A204.1 (cell line): Measurements from ENCODE around the gene ERCC3.
"Not testable (repeated sequence)": the region's sequence is repeated elsewhere in the genome, so short reads cannot be mapped to it uniquely, and the experiment has no call there.

Experiments
- FAIRE-seq: peaks from 2 replicates; lab custom pipeline; 2012; peaks lifted over from hg19 to GRCh38; lab: Jason Lieb, UNC

The ERCC3 gene

GRCh38 chr2:127278959-127279358 lies 15.0 kb downstream of the ERCC3 start:
- no peak for FAIRE-seq

GRCh38 chr2:127277028-127277427 lies 16.9 kb downstream of the ERCC3 start:
- FAIRE-seq, result no peak

- FAIRE-seq, result no peak
Measured at GRCh38 chr2:127275789-127276188, 18.2 kb downstream of the ERCC3 start.

- no peak for FAIRE-seq
Measured at GRCh38 chr2:127275356-127275755, 18.6 kb downstream of the ERCC3 start.

- FAIRE-seq, result no peak
Measured at GRCh38 chr2:127270663-127271062, 23.3 kb downstream of the ERCC3 start.

- no peak for FAIRE-seq
Measured at GRCh38 chr2:127261804-127262406, 32.0 kb downstream of the ERCC3 start.

- FAIRE-seq, result no peak
Measured at GRCh38 chr2:127259355-127259754, 34.6 kb downstream of the ERCC3 start.

GRCh38 chr2:127256866-127257265 lies 37.1 kb downstream of the ERCC3 start:
- no peak for FAIRE-seq

GRCh38 chr2:127256381-127256780 lies 37.6 kb downstream of the ERCC3 start:
- FAIRE-seq, result no peak

GRCh38 chr2:127255721-127256120 lies 38.2 kb downstream of the ERCC3 start:
- FAIRE-seq, result no peak

- FAIRE-seq, result no peak
Measured at GRCh38 chr2:127255146-127255545, 38.8 kb downstream of the ERCC3 start.

- no peak for FAIRE-seq
Measured at GRCh38 chr2:127254386-127254981, 39.5 kb downstream of the ERCC3 start.

- FAIRE-seq, result not testable (repeated sequence)
Measured at GRCh38 chr2:127241184-127241583, 52.8 kb downstream of the ERCC3 start.

- no peak for FAIRE-seq
Measured at GRCh38 chr2:127239395-127239794, 54.5 kb downstream of the ERCC3 start.

GRCh38 chr2:127237768-127238167 lies 56.2 kb downstream of the ERCC3 start:
- FAIRE-seq, result not testable (repeated sequence)

GRCh38 chr2:127235082-127235702 lies 58.8 kb downstream of the ERCC3 start:
- no peak for FAIRE-seq

GRCh38 chr2:127233710-127234109 lies 60.2 kb downstream of the ERCC3 start:
- FAIRE-seq, result no peak

GRCh38 chr2:127231130-127231865 lies 62.6 kb downstream of the ERCC3 start:
- FAIRE-seq, result no peak

GRCh38 chr2:127229555-127229954 lies 64.4 kb downstream of the ERCC3 start:
- FAIRE-seq, result no peak

GRCh38 chr2:127228102-127228501 lies 65.8 kb downstream of the ERCC3 start:
- FAIRE-seq, result no peak

- not testable (repeated sequence) for FAIRE-seq
Measured at GRCh38 chr2:127227264-127227660, 66.7 kb downstream of the ERCC3 start.

GRCh38 chr2:127226520-127227263 lies 67.3 kb downstream of the ERCC3 start:
- FAIRE-seq, result no peak
